ENCODE measurements around the gene GRIK5. TPM values are rescaled to one million over a fixed set of nuclear protein-coding genes. Genes with fewer than 3 reads are reported as not detected.

Gene GRIK5
- total RNA-seq, 1 experiment from 2014 or later: 43.1 TPM

DNA sequence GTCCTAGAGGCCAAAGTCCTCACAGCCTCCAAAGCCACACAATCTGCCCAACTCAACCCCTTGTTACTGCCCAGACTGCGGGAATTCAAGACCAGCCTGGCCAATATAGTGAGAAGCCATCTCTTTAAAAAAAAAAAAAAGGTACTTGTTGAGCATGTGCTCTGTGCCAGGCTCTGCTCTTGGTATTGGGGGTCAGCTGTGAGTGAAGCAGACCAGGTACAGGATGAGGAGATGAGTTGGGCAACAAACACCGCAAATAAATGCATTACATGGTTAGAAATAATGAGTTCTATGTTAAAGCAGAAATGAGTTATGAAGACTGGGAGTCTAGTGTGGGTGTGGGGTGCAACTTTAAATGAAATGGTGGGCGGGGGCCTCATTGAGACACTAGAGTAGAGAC lies 9.9 kb downstream of the GRIK5 start:
- Histone ChIP-seq H3K18ac (ENCODE audit: insufficient read length, low read depth, low read length) (no peak overlapping the region), H3T11ph (ENCODE audit: low read length) (no peak overlapping the region), H2AFZ (ENCODE audit: low read length) (no peak overlapping the region), H3K9me3 (ENCODE audit: control insufficient read depth, low read depth, low read length) (no peaks in the 10 kb centered on the region), H3K27me3 (ENCODE audit: insufficient read depth, low read length) (no peaks in the 10 kb centered on the region), H3K4me2 (ENCODE audit: insufficient read depth, insufficient read length, low read length) (no peak overlapping the region), H4K91ac (ENCODE audit: insufficient read length, low read depth, low read length) (no peak overlapping the region), H2BK12ac (ENCODE audit: insufficient read length, low read depth, low read length) (no peak overlapping the region), H3K14ac (ENCODE audit: insufficient read depth, low read length) (no peak overlapping the region), H4K8ac (replicated peaks; ENCODE audit: insufficient read length, low read depth, low read length) (no peak overlapping the region), H3K23me2 (ENCODE audit: insufficient read length, low read depth, low read length, poor library complexity, severe bottlenecking) (no peaks in the 10 kb centered on the region), H3K79me2 (ENCODE audit: insufficient read depth, low read length) (no peaks in the 10 kb centered on the region), H2BK120ac (ENCODE audit: low read depth, low read length, poor library complexity, severe bottlenecking) (no peak overlapping the region), H2BK5ac (ENCODE audit: insufficient read length, low read length) (no peak overlapping the region), H2BK15ac (ENCODE audit: low read depth, low read length) (no peak overlapping the region), H4K20me1 (ENCODE audit: control insufficient read depth, insufficient read depth, insufficient read length) (no peaks in the 10 kb centered on the region), H2AK5ac (ENCODE audit: insufficient read length, low read length) (no peak overlapping the region), H3K4ac (ENCODE audit: low read depth, low read length) (no peak overlapping the region), H3K56ac (ENCODE audit: insufficient read length, low read depth, low read length) (no peak overlapping the region), H3K4me1 (ENCODE audit: insufficient read depth, low read length) (no peaks in the 10 kb centered on the region), H4K5ac (ENCODE audit: insufficient read length, low read depth, low read length) (no peak overlapping the region), H3K9ac (ENCODE audit: extremely low read depth, insufficient read length, low read length) (no peak overlapping the region), H3K79me1 (ENCODE audit: insufficient read depth, low read depth, low read length, poor library complexity, severe bottlenecking) (no peaks in the 10 kb centered on the region), H3K23ac (ENCODE audit: insufficient read length, low read depth, low read length) (no peak overlapping the region), H3K27ac (ENCODE audit: insufficient read length, low read depth, low read length) (no peak overlapping the region), H2BK20ac (ENCODE audit: low read depth, low read length, poor library complexity, severe bottlenecking) (no peak overlapping the region)
- Mint-ChIP-seq H3K9me3 (no peaks in the 10 kb centered on the region), H3K4me1 (no peaks in the 10 kb centered on the region), H3K27me3 (ENCODE audit: low read depth) (no peaks in the 10 kb centered on the region; the same call in 1 of the 2 replicates), H3K27ac (no peak overlapping the region), H3K4me3 (no peak overlapping the region), H3K36me3 (ENCODE audit: insufficient read depth in 1 of 3, low read depth in 3 of 3) (peaks cover 56 to 84% (median 81%) of the 10 kb centered on the region in 3 experiments)
- no CpG with 5 or more reads among the region's 3 CpGs for WGBS (ENCODE audit: extremely low coverage, insufficient read length, low lambda C conversion rate)
- DNase-seq: no peak
- TF ChIP-seq, protein P1, sequence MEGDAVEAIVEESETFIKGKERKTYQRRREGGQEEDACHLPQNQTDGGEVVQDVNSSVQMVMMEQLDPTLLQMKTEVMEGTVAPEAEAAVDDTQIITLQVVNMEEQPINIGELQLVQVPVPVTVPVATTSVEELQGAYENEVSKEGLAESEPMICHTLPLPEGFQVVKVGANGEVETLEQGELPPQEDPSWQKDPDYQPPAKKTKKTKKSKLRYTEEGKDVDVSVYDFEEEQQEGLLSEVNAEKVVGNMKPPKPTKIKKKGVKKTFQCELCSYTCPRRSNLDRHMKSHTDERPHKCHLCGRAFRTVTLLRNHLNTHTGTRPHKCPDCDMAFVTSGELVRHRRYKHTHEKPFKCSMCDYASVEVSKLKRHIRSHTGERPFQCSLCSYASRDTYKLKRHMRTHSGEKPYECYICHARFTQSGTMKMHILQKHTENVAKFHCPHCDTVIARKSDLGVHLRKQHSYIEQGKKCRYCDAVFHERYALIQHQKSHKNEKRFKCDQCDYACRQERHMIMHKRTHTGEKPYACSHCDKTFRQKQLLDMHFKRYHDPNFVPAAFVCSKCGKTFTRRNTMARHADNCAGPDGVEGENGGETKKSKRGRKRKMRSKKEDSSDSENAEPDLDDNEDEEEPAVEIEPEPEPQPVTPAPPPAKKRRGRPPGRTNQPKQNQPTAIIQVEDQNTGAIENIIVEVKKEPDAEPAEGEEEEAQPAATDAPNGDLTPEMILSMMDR (conservative IDR thresholded peaks at IDR 0.05): no peak

All from H9 (cell line).